Fibroblast of skin of back (primary cell): ENCODE results near the gene CLDN14.

Experiments used
- DNase-seq: peaks from one replicate; pipeline ENCODE4 v3.0.0-alpha.2; 2013

The CLDN14 gene

GRCh38 chr21:36470294-36470693, 9.6 kb downstream of the CLDN14 start:
- peak; percentile 40 for DNase-seq

- DNase-seq, result no peak
These were observed 13.8 kb downstream of the CLDN14 start for GRCh38 chr21:36466061-36466511.

- DNase-seq, result no peak
These were observed 14.4 kb downstream of the CLDN14 start for GRCh38 chr21:36465478-36465877.

GRCh38 chr21:36464590-36464989, 15.3 kb downstream of the CLDN14 start:
- DNase-seq, result no peak

- no peak for DNase-seq
These were observed 15.9 kb downstream of the CLDN14 start for GRCh38 chr21:36463991-36464390.

- no peak for DNase-seq
These were observed 16.7 kb downstream of the CLDN14 start for GRCh38 chr21:36463204-36463603.

GRCh38 chr21:36461918-36462486, 17.9 kb downstream of the CLDN14 start:
- DNase-seq, result no peak

- no peak for DNase-seq
These were observed 18.5 kb downstream of the CLDN14 start for GRCh38 chr21:36461277-36461917.

- DNase-seq, result no peak
These were observed 19.1 kb downstream of the CLDN14 start for GRCh38 chr21:36460866-36461265.

GRCh38 chr21:36459098-36459497, 20.8 kb downstream of the CLDN14 start:
- no peak for DNase-seq

GRCh38 chr21:36456729-36457414, 23.1 kb downstream of the CLDN14 start:
- DNase-seq, result no peak

GRCh38 chr21:36454706-36455105, 25.2 kb downstream of the CLDN14 start:
- DNase-seq, result no peak

- DNase-seq, result no peak
These were observed 25.8 kb downstream of the CLDN14 start for GRCh38 chr21:36454093-36454531.

- DNase-seq, result no peak
These were observed 27.6 kb downstream of the CLDN14 start for GRCh38 chr21:36452281-36452825.

- no peak for DNase-seq
These were observed 28.4 kb downstream of the CLDN14 start for GRCh38 chr21:36451506-36451905.

- DNase-seq, result peak; percentile 54
These were observed 29.4 kb downstream of the CLDN14 start for GRCh38 chr21:36450511-36450910.

- DNase-seq, result no peak
These were observed 33.6 kb downstream of the CLDN14 start for GRCh38 chr21:36446301-36446700.

- no peak for DNase-seq
These were observed 38.2 kb downstream of the CLDN14 start for GRCh38 chr21:36441715-36442114.

GRCh38 chr21:36437745-36438128, 42.2 kb downstream of the CLDN14 start:
- DNase-seq, result peak; percentile 87

- no peak for DNase-seq
These were observed 42.8 kb downstream of the CLDN14 start for GRCh38 chr21:36436829-36437744.

GRCh38 chr21:36434144-36434543, 45.8 kb downstream of the CLDN14 start:
- no peak for DNase-seq

GRCh38 chr21:36433059-36433709, 46.7 kb downstream of the CLDN14 start:
- DNase-seq, result no peak
